ENCODE data around the gene UQCRC1. TPM values are rescaled to one million over a fixed set of nuclear protein-coding genes. Genes with fewer than 3 reads are reported as not detected.

Gene UQCRC1
- total RNA-seq, 4 donors from 2014 or later = 143 to 196 (median 186) TPM

DNA sequence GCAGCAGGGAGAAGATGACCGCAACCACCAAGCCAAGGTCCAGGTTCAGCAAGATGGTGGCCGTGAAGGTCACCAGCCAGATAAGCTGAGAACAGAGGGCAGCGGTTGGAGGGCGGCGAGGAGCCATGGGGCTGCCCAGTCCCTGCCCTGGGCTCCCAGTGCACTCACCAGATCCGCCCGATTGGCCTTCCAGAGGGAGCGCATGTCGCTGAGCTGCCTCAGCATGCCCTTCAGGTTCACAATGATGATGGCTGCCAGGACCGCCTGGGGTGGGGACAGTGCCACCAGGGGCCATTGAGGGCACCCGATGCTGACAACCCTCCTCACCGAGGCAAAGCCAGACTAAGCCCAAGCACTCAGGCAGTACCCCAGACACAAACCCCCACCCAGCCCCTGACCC is 20.4 kb upstream of the UQCRC1 start:
- TF ChIP-seq, protein P1, sequence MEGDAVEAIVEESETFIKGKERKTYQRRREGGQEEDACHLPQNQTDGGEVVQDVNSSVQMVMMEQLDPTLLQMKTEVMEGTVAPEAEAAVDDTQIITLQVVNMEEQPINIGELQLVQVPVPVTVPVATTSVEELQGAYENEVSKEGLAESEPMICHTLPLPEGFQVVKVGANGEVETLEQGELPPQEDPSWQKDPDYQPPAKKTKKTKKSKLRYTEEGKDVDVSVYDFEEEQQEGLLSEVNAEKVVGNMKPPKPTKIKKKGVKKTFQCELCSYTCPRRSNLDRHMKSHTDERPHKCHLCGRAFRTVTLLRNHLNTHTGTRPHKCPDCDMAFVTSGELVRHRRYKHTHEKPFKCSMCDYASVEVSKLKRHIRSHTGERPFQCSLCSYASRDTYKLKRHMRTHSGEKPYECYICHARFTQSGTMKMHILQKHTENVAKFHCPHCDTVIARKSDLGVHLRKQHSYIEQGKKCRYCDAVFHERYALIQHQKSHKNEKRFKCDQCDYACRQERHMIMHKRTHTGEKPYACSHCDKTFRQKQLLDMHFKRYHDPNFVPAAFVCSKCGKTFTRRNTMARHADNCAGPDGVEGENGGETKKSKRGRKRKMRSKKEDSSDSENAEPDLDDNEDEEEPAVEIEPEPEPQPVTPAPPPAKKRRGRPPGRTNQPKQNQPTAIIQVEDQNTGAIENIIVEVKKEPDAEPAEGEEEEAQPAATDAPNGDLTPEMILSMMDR (IDR thresholded peaks at IDR 0.05) = no peak
- no peak for TF ChIP-seq EP300 (IDR thresholded peaks at IDR 0.05)
- TF ChIP-seq POLR2A (IDR thresholded peaks at IDR 0.05) = no peak
- Histone ChIP-seq H3K36me3 (peaks cover 0 to 84% (median 0%) of the 10 kb centered on the region in 3 donors), H3K27me3 (no peaks in the 10 kb centered on the region), H3K9me3 (no peaks in the 10 kb centered on the region), H3K4me1 (peaks cover 0 to 15% (median 12%) of the 10 kb centered on the region in 4 donors), H3K27ac (no peak overlapping the region), H3K4me3 (no peak overlapping the region)
- DNase-seq (ENCODE audit: low spot score in 2 of 2) = no peak
- 91 to 93% methylated on average over 6 to 11 of the region's 12 CpGs for WGBS, 2 donors

DNA sequence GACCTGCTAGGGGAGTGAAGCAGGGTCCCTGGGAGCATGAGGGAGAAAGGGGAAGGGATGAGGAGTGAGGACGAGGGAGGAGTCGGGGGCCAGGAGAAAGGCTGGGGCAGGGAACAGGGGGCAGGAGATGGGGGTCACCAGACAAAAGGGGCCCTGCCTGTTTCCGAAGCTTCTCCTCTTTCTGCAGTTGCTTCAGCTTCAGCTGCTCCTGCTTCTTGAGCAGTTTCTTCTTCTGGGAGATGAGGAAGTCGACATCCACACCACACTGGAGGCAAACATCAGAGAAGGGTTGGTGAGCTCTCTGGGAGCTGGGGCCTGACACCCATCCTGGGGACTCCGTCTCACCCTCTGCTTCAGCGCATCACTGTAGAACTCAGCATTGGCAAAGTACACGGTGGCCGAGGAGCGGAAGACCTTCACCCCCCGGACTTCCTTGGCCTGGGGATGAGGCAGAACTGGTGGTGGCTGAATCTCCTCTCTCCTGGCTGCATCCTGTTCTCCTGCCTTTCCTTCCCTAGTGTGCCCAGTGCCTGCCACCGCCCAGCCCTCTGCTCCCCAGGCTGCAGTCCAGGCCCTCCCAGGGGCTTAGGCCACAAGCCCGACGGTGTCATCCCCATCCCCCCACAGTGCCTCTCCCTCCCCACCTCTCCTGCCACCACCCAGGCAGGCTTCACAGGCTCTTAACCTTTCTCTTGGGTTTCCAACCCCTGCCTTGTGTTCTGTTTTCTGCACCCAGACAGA is 19.0 kb upstream of the UQCRC1 start:
- H3K27me3 ChIP-seq = no peaks in the 10 kb centered on the region
- peaks cover 0 to 88% (median 0%) of the 10 kb centered on the region in 3 donors for H3K36me3 ChIP-seq
- no peak overlapping the region for H3K27ac ChIP-seq
- no peaks in the 10 kb centered on the region for H3K9me3 ChIP-seq
- H3K4me1 ChIP-seq = peaks cover 0 to under 1% (median 0%) of the 10 kb centered on the region in 4 donors
- H3K4me3 ChIP-seq = no peak overlapping the region
- 86 to 91% methylated on average over 13 of the region's 13 CpGs for WGBS, 2 donors
- TF ChIP-seq, protein P1 (IDR thresholded peaks at IDR 0.05) = no peak
- no peak for TF ChIP-seq POLR2A (IDR thresholded peaks at IDR 0.05)
- no peak for TF ChIP-seq EP300 (IDR thresholded peaks at IDR 0.05)
- no peak for DNase-seq (ENCODE audit: low spot score in 2 of 2)

DNA sequence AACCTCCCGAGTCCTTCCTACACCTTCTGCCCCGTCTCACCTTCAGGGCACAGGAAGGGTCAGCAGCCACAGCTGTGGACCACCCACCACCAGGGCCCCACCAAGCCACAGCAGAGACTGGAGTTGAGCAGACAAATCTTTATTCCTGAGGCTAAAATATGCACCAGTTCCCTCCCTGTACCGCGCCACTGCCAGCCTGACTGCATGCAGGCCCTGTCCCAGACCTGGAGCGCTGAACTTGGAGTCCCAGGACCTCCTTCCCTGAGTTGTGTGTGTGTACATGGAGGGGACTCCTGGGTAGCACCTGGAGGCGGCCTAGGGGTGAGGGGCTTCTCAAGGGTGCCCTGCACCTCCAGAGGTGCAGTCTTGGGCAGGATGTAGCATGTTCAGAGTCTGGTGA is 16.2 kb upstream of the UQCRC1 start:
- TF ChIP-seq, protein P1 (IDR thresholded peaks at IDR 0.05) = no peak
- TF ChIP-seq POLR2A (IDR thresholded peaks at IDR 0.05) (no peak), EP300 (IDR thresholded peaks at IDR 0.05) (no peak)
- Histone ChIP-seq H3K36me3 (peaks cover 0 to 64% (median 0%) of the 10 kb centered on the region in 3 donors), H3K4me3 (no peak overlapping the region), H3K27ac (no peak overlapping the region), H3K4me1 (no peaks in the 10 kb centered on the region), H3K9me3 (no peaks in the 10 kb centered on the region), H3K27me3 (no peaks in the 10 kb centered on the region)
- DNase-seq (ENCODE audit: low spot score in 2 of 2) = no peak
- 90% methylated on average over 6 of the region's 6 CpGs for whole genome bisulfite sequencing, 2 donors

DNA sequence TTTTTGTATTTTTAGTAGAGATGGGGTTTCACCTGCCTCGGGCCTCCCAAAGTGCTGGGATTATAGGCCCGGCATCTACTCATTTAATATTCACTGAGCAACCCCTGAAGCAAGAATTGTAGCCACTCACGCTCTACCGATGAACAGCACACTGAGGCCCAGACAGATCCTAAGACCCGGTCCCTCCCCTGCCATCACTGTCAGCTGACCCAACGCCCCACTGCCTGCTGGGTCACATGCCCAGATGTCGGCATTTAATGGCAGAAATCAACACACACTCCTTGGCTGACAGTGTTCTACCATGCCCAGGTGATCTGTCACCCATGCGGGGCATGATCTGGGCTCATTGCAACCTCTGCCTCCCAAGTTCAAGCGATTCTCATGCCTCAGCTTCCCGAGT is 15.3 kb upstream of the UQCRC1 start:
- H3K27ac ChIP-seq = no peak overlapping the region
- H3K9me3 ChIP-seq = no peaks in the 10 kb centered on the region
- H3K4me3 ChIP-seq = no peak overlapping the region
- no peaks in the 10 kb centered on the region for H3K27me3 ChIP-seq
- no peak for DNase-seq (ENCODE audit: low spot score in 2 of 2)
- TF ChIP-seq POLR2A (IDR thresholded peaks at IDR 0.05) = no peak
- no peak for TF ChIP-seq EP300 (IDR thresholded peaks at IDR 0.05)
- TF ChIP-seq, protein P1 (IDR thresholded peaks at IDR 0.05) = no peak
- WGBS, 2 donors = 93 to 95% methylated on average over 10 of the region's 10 CpGs
- no peaks in the 10 kb centered on the region for H3K4me1 ChIP-seq
- H3K36me3 ChIP-seq = peaks cover 0 to 55% (median 0%) of the 10 kb centered on the region in 3 donors

DNA sequence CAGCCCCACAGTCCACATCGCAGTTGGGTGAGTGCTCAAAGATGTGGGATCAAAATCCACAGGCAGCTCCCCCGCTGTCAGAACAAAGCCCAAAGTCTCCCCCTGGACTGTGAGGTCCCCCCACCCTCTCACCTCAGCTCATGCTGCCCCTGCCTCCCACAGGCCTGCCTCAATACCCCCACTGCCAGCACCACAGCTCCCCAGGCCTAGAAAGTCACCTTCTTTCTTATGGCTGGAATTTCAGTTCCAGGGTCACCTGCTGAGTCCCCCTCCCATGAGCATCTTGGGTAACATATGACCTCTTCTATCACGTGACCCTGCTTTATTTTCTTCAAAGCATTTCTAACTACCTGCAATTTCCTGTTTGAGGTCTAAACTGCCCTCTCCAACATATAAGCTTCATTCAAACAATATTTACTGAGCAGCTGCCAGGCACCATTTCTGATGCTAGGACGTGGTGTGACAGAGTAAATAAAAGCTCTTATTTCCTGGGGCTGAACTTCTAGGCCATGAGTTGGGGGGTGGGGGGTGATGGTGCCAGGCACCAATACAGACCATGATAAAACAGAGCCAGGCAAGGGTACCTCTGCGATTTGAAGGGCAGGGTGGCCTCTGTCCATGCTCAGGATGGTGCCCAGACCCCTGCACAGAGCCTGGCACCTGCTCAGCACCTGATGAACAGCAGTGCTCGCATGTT is 14.6 kb upstream of the UQCRC1 start:
- TF ChIP-seq EP300 (IDR thresholded peaks at IDR 0.05) (no peak), POLR2A (IDR thresholded peaks at IDR 0.05) (no peak)
- TF ChIP-seq, protein P1 (IDR thresholded peaks at IDR 0.05) = no peak
- H3K4me3 ChIP-seq = no peak overlapping the region
- WGBS, 2 donors = 73 to 77% methylated on average over 6 of the region's 6 CpGs
- no peaks in the 10 kb centered on the region for H3K4me1 ChIP-seq
- no peak overlapping the region for H3K27ac ChIP-seq
- peaks cover 0 to 48% (median 0%) of the 10 kb centered on the region in 3 donors for H3K36me3 ChIP-seq
- no peak for DNase-seq (ENCODE audit: low spot score in 2 of 2)
- no peaks in the 10 kb centered on the region for H3K27me3 ChIP-seq
- H3K9me3 ChIP-seq = no peaks in the 10 kb centered on the region

Data from tibial nerve (tissue), 4 donors.